SK-N-SH (cell line): ENCODE results near the gene TMCO4.

Experiments used
- FOSL2 ChIP-seq: IDR thresholded peaks from 2 replicates; pipeline ENCODE4 v1.4.0; 2012; ENCODE audit warnings: low read depth, mild to moderate bottlenecking, moderate library complexity, borderline replicate concordance
- POLR2AphosphoS5 ChIP-seq: IDR thresholded peaks from 2 replicates; pipeline ENCODE4 v1.6.1; 2012; ENCODE audit warnings: low read depth, low read length
- SIN3A ChIP-seq: IDR thresholded peaks from 2 replicates; pipeline ENCODE4 v1.6.1; 2012; ENCODE audit warnings: low read depth, mild to moderate bottlenecking, low read length, moderate library complexity, borderline replicate concordance
- SMC3 ChIP-seq: IDR thresholded peaks from 2 replicates; pipeline ENCODE4 v1.6.1; 2012; ENCODE audit warnings: low read depth, low read length, improper control_type of control experiment
- TF ChIP-seq, protein P1 (sequence below): IDR thresholded peaks from 2 replicates; pipeline ENCODE4 v1.6.1; 2012; ENCODE audit warnings: mild to moderate bottlenecking, low read depth, low read length, moderate library complexity
- TF ChIP-seq, protein P2 (sequence below): fragments of 200-600 bp; sonication (generic); IDR thresholded peaks from 2 replicates; pipeline ENCODE4 v1.6.1; 2017; ENCODE audit warnings: antibody characterized with exemption, mild to moderate bottlenecking, moderate library complexity

DNA sequence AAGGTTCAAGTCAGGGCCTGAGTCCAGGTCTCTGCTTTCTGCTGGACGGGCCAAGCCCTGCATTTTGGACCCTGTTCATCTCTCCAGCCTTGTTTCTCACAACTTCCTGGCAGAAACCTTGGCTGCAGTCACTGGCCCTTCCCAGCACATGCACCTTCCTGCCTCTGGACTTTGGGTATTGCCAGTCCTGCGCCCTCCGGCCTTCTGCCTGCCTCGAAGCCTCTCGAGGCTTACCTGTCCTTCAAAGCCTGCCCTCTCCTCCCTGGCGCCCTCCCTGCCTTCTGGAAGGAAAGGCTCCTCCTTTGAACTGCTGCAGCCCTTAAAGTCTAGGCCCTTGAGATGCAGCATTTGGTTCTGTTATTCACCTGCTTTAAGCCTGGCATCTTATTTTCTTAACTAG is 82.2 kb downstream of the TMCO4 start:
- TF ChIP-seq, protein P1, sequence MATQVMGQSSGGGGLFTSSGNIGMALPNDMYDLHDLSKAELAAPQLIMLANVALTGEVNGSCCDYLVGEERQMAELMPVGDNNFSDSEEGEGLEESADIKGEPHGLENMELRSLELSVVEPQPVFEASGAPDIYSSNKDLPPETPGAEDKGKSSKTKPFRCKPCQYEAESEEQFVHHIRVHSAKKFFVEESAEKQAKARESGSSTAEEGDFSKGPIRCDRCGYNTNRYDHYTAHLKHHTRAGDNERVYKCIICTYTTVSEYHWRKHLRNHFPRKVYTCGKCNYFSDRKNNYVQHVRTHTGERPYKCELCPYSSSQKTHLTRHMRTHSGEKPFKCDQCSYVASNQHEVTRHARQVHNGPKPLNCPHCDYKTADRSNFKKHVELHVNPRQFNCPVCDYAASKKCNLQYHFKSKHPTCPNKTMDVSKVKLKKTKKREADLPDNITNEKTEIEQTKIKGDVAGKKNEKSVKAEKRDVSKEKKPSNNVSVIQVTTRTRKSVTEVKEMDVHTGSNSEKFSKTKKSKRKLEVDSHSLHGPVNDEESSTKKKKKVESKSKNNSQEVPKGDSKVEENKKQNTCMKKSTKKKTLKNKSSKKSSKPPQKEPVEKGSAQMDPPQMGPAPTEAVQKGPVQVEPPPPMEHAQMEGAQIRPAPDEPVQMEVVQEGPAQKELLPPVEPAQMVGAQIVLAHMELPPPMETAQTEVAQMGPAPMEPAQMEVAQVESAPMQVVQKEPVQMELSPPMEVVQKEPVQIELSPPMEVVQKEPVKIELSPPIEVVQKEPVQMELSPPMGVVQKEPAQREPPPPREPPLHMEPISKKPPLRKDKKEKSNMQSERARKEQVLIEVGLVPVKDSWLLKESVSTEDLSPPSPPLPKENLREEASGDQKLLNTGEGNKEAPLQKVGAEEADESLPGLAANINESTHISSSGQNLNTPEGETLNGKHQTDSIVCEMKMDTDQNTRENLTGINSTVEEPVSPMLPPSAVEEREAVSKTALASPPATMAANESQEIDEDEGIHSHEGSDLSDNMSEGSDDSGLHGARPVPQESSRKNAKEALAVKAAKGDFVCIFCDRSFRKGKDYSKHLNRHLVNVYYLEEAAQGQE = no peak
- TF ChIP-seq SMC3 (no peak), FOSL2 (no peak), SIN3A (no peak), POLR2AphosphoS5 (no peak)
- TF ChIP-seq, protein P2, sequence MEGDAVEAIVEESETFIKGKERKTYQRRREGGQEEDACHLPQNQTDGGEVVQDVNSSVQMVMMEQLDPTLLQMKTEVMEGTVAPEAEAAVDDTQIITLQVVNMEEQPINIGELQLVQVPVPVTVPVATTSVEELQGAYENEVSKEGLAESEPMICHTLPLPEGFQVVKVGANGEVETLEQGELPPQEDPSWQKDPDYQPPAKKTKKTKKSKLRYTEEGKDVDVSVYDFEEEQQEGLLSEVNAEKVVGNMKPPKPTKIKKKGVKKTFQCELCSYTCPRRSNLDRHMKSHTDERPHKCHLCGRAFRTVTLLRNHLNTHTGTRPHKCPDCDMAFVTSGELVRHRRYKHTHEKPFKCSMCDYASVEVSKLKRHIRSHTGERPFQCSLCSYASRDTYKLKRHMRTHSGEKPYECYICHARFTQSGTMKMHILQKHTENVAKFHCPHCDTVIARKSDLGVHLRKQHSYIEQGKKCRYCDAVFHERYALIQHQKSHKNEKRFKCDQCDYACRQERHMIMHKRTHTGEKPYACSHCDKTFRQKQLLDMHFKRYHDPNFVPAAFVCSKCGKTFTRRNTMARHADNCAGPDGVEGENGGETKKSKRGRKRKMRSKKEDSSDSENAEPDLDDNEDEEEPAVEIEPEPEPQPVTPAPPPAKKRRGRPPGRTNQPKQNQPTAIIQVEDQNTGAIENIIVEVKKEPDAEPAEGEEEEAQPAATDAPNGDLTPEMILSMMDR = no peak
